ENCODE measurements around the gene SRM. TPM values are rescaled to one million over a fixed set of nuclear protein-coding genes. Genes with fewer than 3 reads are reported as not detected.

SRM gene
- total RNA-seq, 1 donor from 2014 or later = 117 TPM

GRCh38 chr1:11012260-11013159, 47.3 kb downstream of the SRM start, which contains the start of gene TARDBP:
Gene TARDBP, plus strand, starts transcription at chr1:11012654. Its CDS starts 1,074 bp downstream, at chr1:11013728.
- peak; percentile 96 for DNase-seq (ENCODE audit: extremely low spot score, unreplicated experiment)
- H3K9me3 Mint-ChIP-seq (ENCODE audit: unreplicated experiment) = no peaks in the 10 kb centered on the region
- peak within 1 kb of the TSS; percentile 99 for H3K27ac Mint-ChIP-seq (ENCODE audit: unreplicated experiment)
- H3K4me1 Mint-ChIP-seq (ENCODE audit: unreplicated experiment) = peaks cover 17% of the 10 kb centered on the region
- H3K4me3 Mint-ChIP-seq (ENCODE audit: unreplicated experiment) = peak within 1 kb of the TSS; percentile 81
- H3K27me3 Mint-ChIP-seq (ENCODE audit: unreplicated experiment) = no peaks in the 10 kb centered on the region
- H3K36me3 Mint-ChIP-seq (ENCODE audit: unreplicated experiment) = peaks cover 28% of the 10 kb centered on the region
- no peak for TF ChIP-seq CTCF (IDR thresholded peaks at IDR 0.05)

Other genes starting within 250 kb of the SRM start
- 117 and 119 TPM in 2 replicates for gene TARDBP, start 47.4 kb downstream of the SRM start, total RNA-seq
- gene MASP2, start 12.8 kb downstream of the SRM start, total RNA-seq = not detected in 2 replicates
- 66.1 and 66.3 TPM in 2 replicates for gene EXOSC10, start 39.9 kb upstream of the SRM start, total RNA-seq
- gene ANGPTL7, start 129.3 kb upstream of the SRM start, total RNA-seq = not detected in 2 replicates
- gene MTOR, start 202.5 kb upstream of the SRM start, total RNA-seq = 40.5 and 42.1 TPM in 2 replicates
- gene UBIAD1, start 213.2 kb upstream of the SRM start, total RNA-seq = 19.0 and 21.2 TPM in 2 replicates